ENCODE data around the gene ABCF2.

ABCF2 gene

DNA sequence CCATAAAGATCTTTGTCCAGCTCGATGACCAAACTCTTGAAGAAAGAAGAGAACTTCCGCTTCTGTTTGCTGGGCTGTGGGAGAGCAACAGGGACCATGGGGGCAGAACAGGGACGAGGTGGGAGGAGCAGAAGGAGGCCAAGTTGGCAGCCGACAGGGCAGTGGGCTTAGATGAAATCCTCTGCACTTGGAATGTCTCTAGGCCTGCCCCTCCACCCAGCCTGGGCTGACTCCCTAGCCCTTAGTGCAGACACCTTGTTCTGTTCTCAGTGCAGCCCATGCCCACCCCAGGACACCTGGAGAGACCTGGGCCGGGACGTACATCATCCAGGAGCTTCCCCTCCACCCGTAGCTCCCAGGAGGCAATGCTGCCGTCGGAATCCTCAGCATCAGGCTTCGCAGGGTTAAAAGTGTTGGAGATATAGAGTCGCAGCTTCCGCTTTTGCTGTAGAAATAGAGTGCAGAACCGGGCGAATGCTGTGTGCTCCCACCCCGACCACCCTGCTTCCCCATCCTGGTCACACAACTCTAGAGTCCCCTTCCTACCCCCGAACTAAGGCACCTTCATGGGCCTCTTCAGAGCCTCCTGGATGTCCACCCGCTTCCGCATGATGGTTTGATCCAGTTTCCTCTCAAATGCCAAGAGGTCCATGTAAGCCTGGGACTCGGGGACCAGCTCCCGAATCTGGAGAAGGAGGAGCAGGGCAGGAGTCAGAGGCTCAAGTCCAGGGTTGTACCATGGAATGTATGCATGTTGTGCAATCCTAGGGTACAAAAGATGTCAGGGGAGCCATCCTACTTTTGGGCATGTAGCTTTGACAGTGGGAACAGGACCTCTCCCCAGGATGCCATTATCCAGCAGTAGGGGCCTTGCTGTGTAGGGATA lies 15.4 kb upstream of the ABCF2 start:
- TF ChIP-seq, protein P1, sequence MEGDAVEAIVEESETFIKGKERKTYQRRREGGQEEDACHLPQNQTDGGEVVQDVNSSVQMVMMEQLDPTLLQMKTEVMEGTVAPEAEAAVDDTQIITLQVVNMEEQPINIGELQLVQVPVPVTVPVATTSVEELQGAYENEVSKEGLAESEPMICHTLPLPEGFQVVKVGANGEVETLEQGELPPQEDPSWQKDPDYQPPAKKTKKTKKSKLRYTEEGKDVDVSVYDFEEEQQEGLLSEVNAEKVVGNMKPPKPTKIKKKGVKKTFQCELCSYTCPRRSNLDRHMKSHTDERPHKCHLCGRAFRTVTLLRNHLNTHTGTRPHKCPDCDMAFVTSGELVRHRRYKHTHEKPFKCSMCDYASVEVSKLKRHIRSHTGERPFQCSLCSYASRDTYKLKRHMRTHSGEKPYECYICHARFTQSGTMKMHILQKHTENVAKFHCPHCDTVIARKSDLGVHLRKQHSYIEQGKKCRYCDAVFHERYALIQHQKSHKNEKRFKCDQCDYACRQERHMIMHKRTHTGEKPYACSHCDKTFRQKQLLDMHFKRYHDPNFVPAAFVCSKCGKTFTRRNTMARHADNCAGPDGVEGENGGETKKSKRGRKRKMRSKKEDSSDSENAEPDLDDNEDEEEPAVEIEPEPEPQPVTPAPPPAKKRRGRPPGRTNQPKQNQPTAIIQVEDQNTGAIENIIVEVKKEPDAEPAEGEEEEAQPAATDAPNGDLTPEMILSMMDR (conservative IDR thresholded peaks at IDR 0.05; ENCODE audit: low read depth, low read length) = no peak
- Histone ChIP-seq H3K27me3 (ENCODE audit: insufficient read depth, low read depth) (peaks cover 37% of the 10 kb centered on the region), H3K36me3 (ENCODE audit: insufficient read depth) (no peaks in the 10 kb centered on the region), H3K4me1 (ENCODE audit: low read depth, poor library complexity, severe bottlenecking) (peaks cover 24% of the 10 kb centered on the region), H4K20me1 (ENCODE audit: insufficient read depth) (no peaks in the 10 kb centered on the region), H3K4me3 (IDR thresholded peaks at IDR 0.05; ENCODE audit: insufficient read depth, low read depth, low read length) (no peak overlapping the region), H3K79me2 (ENCODE audit: insufficient read depth, low read depth) (no peaks in the 10 kb centered on the region), H2AFZ (ENCODE audit: low read depth) (no peak overlapping the region), H3K27ac (no peak overlapping the region), H3K9ac (no peak overlapping the region), H3K4me2 (no peak overlapping the region; the same call in 1 of the 2 replicates)

DNA sequence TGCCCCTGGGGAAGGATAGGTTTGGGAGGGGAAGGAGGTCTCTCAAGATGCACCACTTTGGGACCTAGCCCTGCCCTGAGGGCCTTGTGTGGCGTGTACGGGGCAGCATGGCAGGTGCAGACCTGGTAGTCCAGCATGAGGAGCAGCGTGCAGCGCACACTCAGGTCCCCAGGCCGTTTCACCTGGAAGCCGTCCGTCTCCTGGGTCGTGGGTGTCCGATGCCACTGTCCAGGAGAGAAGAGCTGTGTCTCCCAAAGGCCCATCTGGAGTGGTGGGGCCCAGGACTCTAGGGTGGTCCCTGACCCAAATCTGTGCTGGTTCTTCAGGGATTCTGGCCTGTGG lies 14.7 kb upstream of the ABCF2 start:
- no peak overlapping the region for H2AFZ ChIP-seq (ENCODE audit: low read depth)
- TF ChIP-seq, protein P1 (conservative IDR thresholded peaks at IDR 0.05; ENCODE audit: low read depth, low read length) = no peak
- H3K4me3 ChIP-seq (IDR thresholded peaks at IDR 0.05; ENCODE audit: insufficient read depth, low read depth, low read length) = no peak overlapping the region
- no peaks in the 10 kb centered on the region; the same call in 1 of the 2 replicates for H3K36me3 ChIP-seq (ENCODE audit: insufficient read depth)
- peaks cover 24% of the 10 kb centered on the region for H3K4me1 ChIP-seq (ENCODE audit: low read depth, poor library complexity, severe bottlenecking)
- peaks cover 30% of the 10 kb centered on the region for H3K27me3 ChIP-seq (ENCODE audit: insufficient read depth, low read depth)
- H3K79me2 ChIP-seq (ENCODE audit: insufficient read depth, low read depth) = no peaks in the 10 kb centered on the region; the same call in 1 of the 2 replicates
- no peaks in the 10 kb centered on the region for H4K20me1 ChIP-seq (ENCODE audit: insufficient read depth)
- no peak overlapping the region for H3K9ac ChIP-seq
- no peak overlapping the region for H3K4me2 ChIP-seq
- no peak overlapping the region for H3K27ac ChIP-seq

DNA sequence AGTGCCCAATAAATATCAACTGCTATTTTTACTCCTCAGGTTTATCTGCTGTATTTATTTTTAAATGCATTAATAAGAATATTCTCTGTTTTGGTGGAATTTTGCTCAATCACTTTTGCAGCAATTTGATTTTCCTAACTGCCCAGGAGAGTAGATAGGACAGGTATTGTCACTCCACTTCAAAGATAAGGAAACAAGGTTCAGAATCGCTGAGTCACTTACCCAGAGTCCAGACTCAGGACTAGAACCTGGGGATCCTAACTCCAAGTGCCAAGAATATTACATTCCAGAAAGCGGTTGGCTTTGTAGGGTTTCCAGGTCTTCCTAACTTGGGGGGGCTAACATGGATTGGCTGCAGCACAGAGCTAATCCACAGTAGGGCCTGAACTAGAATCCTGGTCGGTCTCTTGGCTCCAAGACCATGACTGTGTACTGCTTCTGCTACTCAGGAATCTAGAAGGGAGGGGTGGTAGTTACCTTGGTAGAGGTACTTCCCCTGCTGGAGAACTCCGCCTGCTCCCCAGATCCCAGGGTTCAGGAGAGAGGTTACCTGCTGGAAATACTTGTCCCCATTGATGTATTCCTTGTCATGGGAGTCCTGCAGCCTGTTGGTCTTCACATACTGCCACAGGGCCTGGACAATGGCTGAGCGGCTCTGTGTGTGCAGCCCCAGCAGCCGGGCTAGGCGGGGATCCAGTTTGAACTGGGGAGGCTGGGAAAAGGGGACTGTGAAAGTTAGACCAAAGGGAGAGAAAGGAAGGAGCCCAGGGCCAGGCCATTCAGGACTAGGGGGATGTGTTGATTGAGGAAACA lies 14.1 kb upstream of the ABCF2 start:
- TF ChIP-seq, protein P1 (conservative IDR thresholded peaks at IDR 0.05; ENCODE audit: low read depth, low read length) = no peak
- no peak overlapping the region for H2AFZ ChIP-seq (ENCODE audit: low read depth)
- no peak overlapping the region for H3K4me2 ChIP-seq
- no peak overlapping the region for H3K9ac ChIP-seq
- no peaks in the 10 kb centered on the region; the same call in 1 of the 2 replicates for H3K36me3 ChIP-seq (ENCODE audit: insufficient read depth)
- H3K27ac ChIP-seq = no peak overlapping the region
- peaks cover 25% of the 10 kb centered on the region for H3K27me3 ChIP-seq (ENCODE audit: insufficient read depth, low read depth)
- H3K4me3 ChIP-seq (IDR thresholded peaks at IDR 0.05; ENCODE audit: insufficient read depth, low read depth, low read length) = no peak overlapping the region
- peaks cover 24% of the 10 kb centered on the region for H3K4me1 ChIP-seq (ENCODE audit: low read depth, poor library complexity, severe bottlenecking)
- H4K20me1 ChIP-seq (ENCODE audit: insufficient read depth) = no peaks in the 10 kb centered on the region
- H3K79me2 ChIP-seq (ENCODE audit: insufficient read depth, low read depth) = no peaks in the 10 kb centered on the region; the same call in 1 of the 2 replicates

DNA sequence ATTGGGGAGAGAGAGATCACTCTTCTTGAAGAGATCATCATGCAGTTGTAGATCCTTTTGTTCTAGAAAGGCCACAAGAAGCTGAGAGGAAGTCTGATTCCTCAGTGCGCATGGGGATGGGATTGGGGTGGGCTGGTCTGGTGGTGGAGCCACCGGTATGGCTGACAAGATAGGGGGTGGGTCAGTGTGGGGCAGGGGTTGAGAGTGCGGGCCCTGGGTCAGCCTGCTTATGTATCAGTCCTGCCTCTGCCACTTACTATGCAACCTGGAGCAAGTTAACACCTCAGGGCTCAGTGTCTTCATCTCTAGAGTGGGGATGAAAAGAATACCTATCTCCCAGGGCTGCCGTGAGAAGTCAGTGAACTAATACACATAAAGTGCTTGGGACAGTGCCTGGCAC lies 13.5 kb upstream of the ABCF2 start:
- H3K36me3 ChIP-seq (ENCODE audit: insufficient read depth) = no peaks in the 10 kb centered on the region; the same call in 1 of the 2 replicates
- no peak overlapping the region for H3K4me2 ChIP-seq
- H3K27me3 ChIP-seq (ENCODE audit: insufficient read depth, low read depth) = peaks cover 18% of the 10 kb centered on the region
- H3K9ac ChIP-seq = no peak overlapping the region
- no peak overlapping the region for H2AFZ ChIP-seq (ENCODE audit: low read depth)
- H3K79me2 ChIP-seq (ENCODE audit: insufficient read depth, low read depth) = peaks cover 2% of the 10 kb centered on the region; the same call in 1 of the 2 replicates
- no peak overlapping the region for H3K27ac ChIP-seq
- H3K4me1 ChIP-seq (ENCODE audit: low read depth, poor library complexity, severe bottlenecking) = peaks cover 24% of the 10 kb centered on the region
- H3K4me3 ChIP-seq (IDR thresholded peaks at IDR 0.05; ENCODE audit: insufficient read depth, low read depth, low read length) = no peak overlapping the region
- TF ChIP-seq, protein P1 (conservative IDR thresholded peaks at IDR 0.05; ENCODE audit: low read depth, low read length) = no peak
- H4K20me1 ChIP-seq (ENCODE audit: insufficient read depth) = no peaks in the 10 kb centered on the region
